Breast epithelium (tissue), 3 donors: ENCODE measurements around the gene SFN.

ENCODE experiments used
- POLR2AphosphoS5 ChIP-seq, 3 donors: sonication (generic); formaldehyde crosslinking; IDR thresholded peaks; one replicate each; pipeline ENCODE4 v1.6.1; 2017; ENCODE audit warnings: antibody characterized with exemption in 3 of 3
- TF ChIP-seq, protein P1 (sequence below), 3 donors: fragments of 450-650 bp; IDR thresholded peaks; one replicate each; pipeline ENCODE4 v1.5.1; 2016 to 2017; ENCODE audit warnings: antibody characterized with exemption in 3 of 3, mild to moderate bottlenecking in 3 of 3, moderate library complexity in 3 of 3

DNA sequence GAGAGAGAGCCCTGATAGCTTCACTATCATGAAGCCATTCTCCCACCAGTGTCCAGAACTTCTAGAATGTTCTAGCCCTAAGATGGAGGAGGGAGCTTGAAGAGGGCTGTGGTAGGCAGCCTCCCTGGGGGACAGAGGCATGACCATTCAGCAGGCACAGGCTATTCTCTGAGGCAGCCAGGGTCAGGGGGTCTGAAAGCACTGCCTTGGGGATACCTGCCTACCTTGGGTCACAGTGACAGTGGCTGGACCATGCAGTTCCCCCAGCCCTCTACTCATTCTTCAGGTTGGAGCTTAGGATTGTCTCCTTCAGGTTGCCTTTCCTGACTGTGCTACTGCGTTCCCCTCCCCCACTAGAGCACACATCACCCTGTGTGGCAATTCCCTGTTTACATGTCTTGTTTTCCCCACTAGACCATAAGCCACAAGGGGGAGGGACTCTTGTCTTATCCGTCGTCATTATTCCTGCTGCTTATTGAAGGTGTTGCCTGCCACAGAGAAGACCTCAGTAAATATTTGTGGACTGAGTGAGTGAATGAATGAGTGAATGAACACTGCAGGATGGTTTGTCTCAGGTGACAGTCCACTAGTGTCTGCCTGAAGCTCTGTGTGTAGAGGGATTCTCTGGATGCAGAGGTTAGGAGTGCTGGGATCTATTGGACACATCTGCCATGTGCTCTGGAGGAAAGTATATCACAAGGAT, 31.3 kb upstream of the SFN start:
- no peak for TF ChIP-seq POLR2AphosphoS5 (IDR thresholded peaks at IDR 0.05)
- TF ChIP-seq, protein P1, sequence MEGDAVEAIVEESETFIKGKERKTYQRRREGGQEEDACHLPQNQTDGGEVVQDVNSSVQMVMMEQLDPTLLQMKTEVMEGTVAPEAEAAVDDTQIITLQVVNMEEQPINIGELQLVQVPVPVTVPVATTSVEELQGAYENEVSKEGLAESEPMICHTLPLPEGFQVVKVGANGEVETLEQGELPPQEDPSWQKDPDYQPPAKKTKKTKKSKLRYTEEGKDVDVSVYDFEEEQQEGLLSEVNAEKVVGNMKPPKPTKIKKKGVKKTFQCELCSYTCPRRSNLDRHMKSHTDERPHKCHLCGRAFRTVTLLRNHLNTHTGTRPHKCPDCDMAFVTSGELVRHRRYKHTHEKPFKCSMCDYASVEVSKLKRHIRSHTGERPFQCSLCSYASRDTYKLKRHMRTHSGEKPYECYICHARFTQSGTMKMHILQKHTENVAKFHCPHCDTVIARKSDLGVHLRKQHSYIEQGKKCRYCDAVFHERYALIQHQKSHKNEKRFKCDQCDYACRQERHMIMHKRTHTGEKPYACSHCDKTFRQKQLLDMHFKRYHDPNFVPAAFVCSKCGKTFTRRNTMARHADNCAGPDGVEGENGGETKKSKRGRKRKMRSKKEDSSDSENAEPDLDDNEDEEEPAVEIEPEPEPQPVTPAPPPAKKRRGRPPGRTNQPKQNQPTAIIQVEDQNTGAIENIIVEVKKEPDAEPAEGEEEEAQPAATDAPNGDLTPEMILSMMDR (IDR thresholded peaks at IDR 0.05): no peak
